IMR-90 (cell line): ENCODE measurements around the gene TOP3B. TPM values are rescaled to one million over a fixed set of nuclear protein-coding genes. Genes with fewer than 3 reads are reported as not detected.

Experiments used
- ATAC-seq: fragments of 200-7000 bp; cut with Tn5 transposase; 2 replicates; pipeline ENCODE4 v1.9.1; 2020; ENCODE audit warnings: low read depth, mild to moderate bottlenecking, moderate library complexity
- BruUV-seq: library from RNA; stranded (reverse); fragments of 400-500 nt; replicated peaks from 2 replicates; lab custom pipeline; 2021; lab: Mats Ljungman, UMichigan
- CTCF ChIA-PET: fragments of 300-600 bp; formaldehyde crosslinking; extraction: SDS; loops from one replicate; lab custom pipeline; 2021; ENCODE audit warnings: antibody characterized with exemption; lab: Yijun Ruan, JAX
- POLR2A ChIA-PET: fragments of 300-600 bp; sonication (Branson Sonifier 250); formaldehyde crosslinking; loops from one replicate; lab custom pipeline; 2022; ENCODE audit warnings: antibody characterized with exemption; ENCODE audit not compliant: unreplicated experiment; lab: Charles Lee
- DNase-seq: peaks from one replicate; pipeline ENCODE4 v3.0.0; 2013
- H2AFZ ChIP-seq: replicated peaks from 2 replicates; pipeline ENCODE3; 2013; ENCODE audit warnings: low read length, mild to moderate bottlenecking; ENCODE audit not compliant: poor library complexity
- H2AK5ac ChIP-seq: 2 replicates; pipeline ENCODE4 v1.6.1; 2013; ENCODE audit warnings: low read depth, low read length, inconsistent platforms
- H2AK9ac ChIP-seq: replicated peaks from 2 replicates; pipeline ENCODE3; 2013; ENCODE audit warnings: mild to moderate bottlenecking, low read depth, low read length, moderate library complexity; ENCODE audit not compliant: poor library complexity
- H2BK120ac ChIP-seq: 2 replicates; pipeline ENCODE4 v1.6.1; 2013; ENCODE audit warnings: low read depth, low read length, inconsistent platforms
- H2BK15ac ChIP-seq: 3 replicates; pipeline ENCODE4 v1.6.1; 2013; ENCODE audit warnings: low read depth, low read length, inconsistent platforms
- H2BK20ac ChIP-seq: 2 replicates; pipeline ENCODE4 v1.6.1; 2013; ENCODE audit warnings: low read depth, mild to moderate bottlenecking, inconsistent platforms, low read length, moderate library complexity
- H2BK5ac ChIP-seq: 2 replicates; pipeline ENCODE4 v1.6.1; 2013; ENCODE audit warnings: mild to moderate bottlenecking, low read depth, low read length, inconsistent platforms; ENCODE audit not compliant: poor library complexity, severe bottlenecking
- H3K14ac ChIP-seq: replicated peaks from 2 replicates; pipeline ENCODE4 v1.6.1; 2013; ENCODE audit warnings: low read depth, low read length, inconsistent platforms
- H3K18ac ChIP-seq: 2 replicates; pipeline ENCODE4 v1.6.1; 2013; ENCODE audit warnings: low read depth, low read length, control low read depth
- H3K23ac ChIP-seq: 2 replicates; pipeline ENCODE4 v1.6.1; 2013; ENCODE audit warnings: low read depth, low read length, inconsistent platforms
- H3K27ac ChIP-seq: 2 replicates; pipeline ENCODE4 v1.5.1; 2013; ENCODE audit warnings: mild to moderate bottlenecking, control low read depth, low read length; ENCODE audit not compliant: insufficient read depth
- H3K27me3 ChIP-seq: 2 replicates; pipeline ENCODE4 v1.6.1; 2013; ENCODE audit warnings: low read length; ENCODE audit not compliant: control insufficient read depth, insufficient read depth
- H3K36me3 ChIP-seq: 2 replicates; pipeline ENCODE4 v1.6.1; 2013; ENCODE audit warnings: low read length, mixed read lengths; ENCODE audit not compliant: control insufficient read depth, insufficient read depth
- H3K4ac ChIP-seq: 2 replicates; pipeline ENCODE4 v1.6.1; 2013; ENCODE audit warnings: low read depth, low read length, inconsistent platforms
- H3K4me1 ChIP-seq: 2 replicates; pipeline ENCODE4 v1.6.1; 2013; ENCODE audit warnings: low read length, mixed read lengths; ENCODE audit not compliant: control insufficient read depth, insufficient read depth
- H3K4me2 ChIP-seq: 2 replicates; pipeline ENCODE4 v1.6.1; 2013; ENCODE audit warnings: low read depth, mild to moderate bottlenecking, control low read depth, low read length, moderate library complexity
- H3K4me3 ChIP-seq: 2 replicates; pipeline ENCODE4 v1.5.1; 2013; ENCODE audit warnings: low read depth, mild to moderate bottlenecking, control low read depth, low read length, moderate library complexity; ENCODE audit not compliant: insufficient read depth
- H3K56ac ChIP-seq: 2 replicates; pipeline ENCODE4 v1.6.1; 2013; ENCODE audit warnings: low read length, inconsistent platforms; ENCODE audit not compliant: insufficient read depth; ENCODE audit errors: extremely low read depth
- H3K79me1 ChIP-seq, 2 experiments: 2 replicates each; pipeline ENCODE4 v1.6.1; 2013; ENCODE audit warnings: low read length in 2 of 2, inconsistent platforms in 1 of 2, low read depth in 1 of 2
- H3K9ac ChIP-seq: 2 replicates; pipeline ENCODE4 v1.6.1; 2013; ENCODE audit warnings: low read depth, low read length, control low read depth
- H3K9me1 ChIP-seq: 2 replicates; pipeline ENCODE4 v1.6.1; 2013; ENCODE audit warnings: low read length, inconsistent platforms; ENCODE audit not compliant: insufficient read depth
- H3K9me3 ChIP-seq: 2 replicates; pipeline ENCODE4 v1.6.1; 2013; ENCODE audit warnings: low read length; ENCODE audit not compliant: control insufficient read depth, insufficient read depth
- H4K20me1 ChIP-seq: 2 replicates; pipeline ENCODE4 v1.6.1; 2013; ENCODE audit warnings: low read length, inconsistent platforms; ENCODE audit not compliant: insufficient read depth
- H4K5ac ChIP-seq: 2 replicates; pipeline ENCODE4 v1.6.1; 2013; ENCODE audit warnings: mild to moderate bottlenecking, low read depth, low read length, control low read depth
- H4K8ac ChIP-seq, 2 experiments: 2 replicates each; pipeline ENCODE4 v1.6.1; 2013; ENCODE audit warnings: low read depth in 2 of 2, low read length in 2 of 2, control low read depth in 1 of 2, inconsistent platforms in 1 of 2
- H4K91ac ChIP-seq: 2 replicates; pipeline ENCODE4 v1.6.1; 2013; ENCODE audit warnings: low read depth, low read length, inconsistent platforms; ENCODE audit not compliant: insufficient read depth
- BHLHE40 ChIP-seq: fragments of 150-350 bp; IDR thresholded peaks from 2 replicates; pipeline ENCODE4 v1.6.1; 2016; ENCODE audit warnings: mild to moderate bottlenecking, low read depth, low read length
- CEBPB ChIP-seq: IDR thresholded peaks from 2 replicates; pipeline ENCODE4 v1.6.1; 2012; ENCODE audit warnings: low read depth, low read length, improper control_type of control experiment
- FOS ChIP-seq: fragments of 150-350 bp; IDR thresholded peaks from 2 replicates; pipeline ENCODE4 v1.6.1; 2016; ENCODE audit warnings: low read depth, low read length
- POLR2A ChIP-seq: IDR thresholded peaks from 2 replicates; pipeline ENCODE4 v1.6.1; 2012; ENCODE audit warnings: mild to moderate bottlenecking, low read depth, low read length
- RAD21 ChIP-seq: IDR thresholded peaks from 2 replicates; pipeline ENCODE4 v1.6.1; 2012; ENCODE audit warnings: low read length, improper control_type of control experiment
- RCOR1 ChIP-seq: IDR thresholded peaks from 2 replicates; pipeline ENCODE4 v1.6.1; 2012; ENCODE audit warnings: mild to moderate bottlenecking, low read length, improper control_type of control experiment; ENCODE audit not compliant: insufficient replicate concordance
- RFX5 ChIP-seq: IDR thresholded peaks from 2 replicates; pipeline ENCODE4 v1.8.0; 2012; ENCODE audit warnings: low read depth, mild to moderate bottlenecking, low read length, moderate library complexity
- WGBS, 2 experiments: methylation state at CpG; one replicate each; pipeline versions ENCODE4 v1.1.5 to v1.1.7; 2013; ENCODE audit warnings: missing lambda C conversion rate in 2 of 2; ENCODE audit not compliant: insufficient read length in 1 of 2; ENCODE audit errors: extremely low coverage in 2 of 2; 5-methylcytosine and 5-hydroxymethylcytosine counted together
- dilution Hi-C: fragments of 300-500 bp; cut with HindIII; formaldehyde crosslinking; loops from one replicate; pipeline ENCODE4 v1.14.3; 2018; ENCODE audit warnings: low sequenced_read_pairs; ENCODE audit not compliant: unreplicated experiment
- in situ Hi-C: fragments of 300-500 bp; cut with MboI; formaldehyde crosslinking; loops from 3 replicates; pipeline ENCODE4 v1.14.3; 2019; ENCODE audit warnings: low sequenced_read_pairs, inconsistent platforms, mixed read lengths
- intact Hi-C: fragments of 100-400 bp; cut with micrococcal nuclease; formaldehyde crosslinking; loops from 2 replicates; pipeline ENCODE4 v1.10.0; 2022
- polyA plus RNA-seq, 3 experiments: library from polyadenylated mRNA; depleted of rRNA; stranded (reverse); fragments of >200 nt; gene quantifications; 2 replicates each; pipeline ENCODE4 v1.2.3, GENCODE V29; 2012; ENCODE audit warnings: low replicate concordance in 1 of 3
- total RNA-seq: library from RNA; depleted of rRNA; stranded (reverse); fragments of >200 nt; gene quantifications from 2 replicates; pipeline ENCODE4 v1.2.3, GENCODE V29; 2012

TOP3B gene
- total and polyA plus RNA-seq, 2 of the 4 experiments (the other 2 are of a cell fraction), result 23.0 to 23.5 TPM

DNA sequence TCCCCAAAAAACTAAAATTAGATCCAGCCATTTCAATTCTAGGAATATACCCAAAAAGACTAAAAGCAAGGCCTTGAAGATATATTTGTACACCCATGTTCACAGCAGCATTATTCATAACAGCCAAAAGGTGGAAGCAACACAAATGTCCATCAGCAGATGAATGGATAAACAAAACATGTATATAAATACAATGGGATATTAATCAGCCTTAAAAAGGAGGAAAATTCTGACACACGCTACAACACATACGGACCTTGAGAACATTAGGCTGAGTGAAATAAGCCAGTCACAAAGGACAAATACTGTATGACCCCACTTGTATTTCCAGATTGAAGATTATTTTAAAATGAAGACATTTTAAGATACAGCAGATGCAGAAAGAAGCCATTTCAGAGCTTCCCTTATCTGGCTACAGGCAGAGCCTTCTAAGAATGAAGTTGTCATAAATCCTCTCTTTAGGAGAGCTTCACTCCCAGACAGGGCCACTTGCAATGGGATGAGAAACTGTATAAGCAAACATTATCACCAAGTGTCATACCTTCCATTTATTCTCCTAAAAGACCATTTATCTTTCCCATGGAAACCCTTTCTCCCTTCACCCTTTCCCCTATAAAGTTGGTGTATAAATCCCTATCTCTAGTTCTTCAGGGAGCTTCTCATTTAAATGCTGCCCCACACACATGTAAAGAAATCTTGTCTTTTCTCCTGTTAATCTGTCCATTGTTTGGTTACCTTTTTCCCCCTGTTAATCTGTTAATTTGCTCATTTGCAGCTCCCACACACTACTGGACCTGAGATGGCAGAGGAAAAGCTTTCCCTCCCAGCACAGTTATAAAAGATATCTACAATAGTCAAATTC lies 19.3 kb upstream of the TOP3B start:
- H3K27ac ChIP-seq, result no peak overlapping the region
- intact Hi-C loops (no loop called here), dilution Hi-C loops (no loop called here), in situ Hi-C loops (no loop called here)
- no peak overlapping the region for H3K56ac ChIP-seq
- H3K14ac ChIP-seq, result no peak overlapping the region
- H2BK5ac ChIP-seq, result no peak overlapping the region
- no peak for DNase-seq
- no peak overlapping the region for H3K9ac ChIP-seq
- H3K27me3 ChIP-seq, result peaks cover 22% of the 10 kb centered on the region
- no peak for ATAC-seq
- no peak overlapping the region for H2BK20ac ChIP-seq
- no peaks in the 10 kb centered on the region for H3K9me3 ChIP-seq
- no peak overlapping the region for H2AK9ac ChIP-seq
- POLR2A ChIA-PET, result no interaction called here
- no TSS peak for BruUV-seq
- no peak overlapping the region for H3K4ac ChIP-seq
- no peaks in the 10 kb centered on the region for H4K20me1 ChIP-seq
- H2BK15ac ChIP-seq, result no peak overlapping the region
- H3K36me3 ChIP-seq, result no peaks in the 10 kb centered on the region
- no CpG with 5 or more reads among the region's 2 CpGs for WGBS, 2 experiments
- no peak overlapping the region for H4K91ac ChIP-seq
- no peak overlapping the region for H3K4me3 ChIP-seq
- H3K79me1 ChIP-seq, result no peaks in the 10 kb centered on the region
- no peak overlapping the region for H2AK5ac ChIP-seq
- CTCF ChIA-PET, result interaction anchor here (0.9 kb wide), 1 partner anchor 109 kb away, joined by 3 read pairs; no protein-coding TSS in a partner anchor
- H3K23ac ChIP-seq, result no peak overlapping the region
- H2BK120ac ChIP-seq, result no peak overlapping the region
- no peak overlapping the region for H3K4me2 ChIP-seq
- no peak overlapping the region for H2AFZ ChIP-seq
- H4K8ac ChIP-seq, result no peak overlapping the region
- H3K9me1 ChIP-seq, result no peaks in the 10 kb centered on the region
- TF ChIP-seq RAD21, result no peak
- no peak for TF ChIP-seq FOS
- TF ChIP-seq RCOR1, result no peak
- TF ChIP-seq RFX5, result no peak
- no peak for TF ChIP-seq CEBPB
- no peak for TF ChIP-seq POLR2A
- TF ChIP-seq BHLHE40, result no peak
- no peak overlapping the region for H4K5ac ChIP-seq
- no peak overlapping the region for H3K18ac ChIP-seq
- H3K4me1 ChIP-seq, result no peaks in the 10 kb centered on the region
